A673 (cell line): ENCODE measurements around the gene FNBP1L.
"Not testable (repeated sequence)": the region's sequence is repeated elsewhere in the genome, so short reads cannot be mapped to it uniquely, and the experiment has no call there.

Experiments
- EZH2 ChIP-seq: fragments of 200-600 bp; sonication (generic); IDR thresholded peaks from 2 replicates; pipeline ENCODE4 v1.6.1; 2017; ENCODE audit warnings: borderline replicate concordance, low read depth, mild to moderate bottlenecking, mixed read lengths, antibody characterized with exemption, low read length; ENCODE audit not compliant: poor library complexity, severe bottlenecking
- TF ChIP-seq, protein P1 (sequence below): fragments of 300-800, 200-600 bp; sonication (generic); conservative IDR thresholded peaks from 2 replicates; pipeline ENCODE4 v1.5.1; 2017; ENCODE audit warnings: low read depth, mild to moderate bottlenecking, antibody characterized with exemption, low read length, moderate library complexity, mixed read lengths

GRCh38 chr1:93465371-93466082, 17.6 kb downstream of the FNBP1L start:
- TF ChIP-seq EZH2: not testable (repeated sequence)
- TF ChIP-seq, protein P1, sequence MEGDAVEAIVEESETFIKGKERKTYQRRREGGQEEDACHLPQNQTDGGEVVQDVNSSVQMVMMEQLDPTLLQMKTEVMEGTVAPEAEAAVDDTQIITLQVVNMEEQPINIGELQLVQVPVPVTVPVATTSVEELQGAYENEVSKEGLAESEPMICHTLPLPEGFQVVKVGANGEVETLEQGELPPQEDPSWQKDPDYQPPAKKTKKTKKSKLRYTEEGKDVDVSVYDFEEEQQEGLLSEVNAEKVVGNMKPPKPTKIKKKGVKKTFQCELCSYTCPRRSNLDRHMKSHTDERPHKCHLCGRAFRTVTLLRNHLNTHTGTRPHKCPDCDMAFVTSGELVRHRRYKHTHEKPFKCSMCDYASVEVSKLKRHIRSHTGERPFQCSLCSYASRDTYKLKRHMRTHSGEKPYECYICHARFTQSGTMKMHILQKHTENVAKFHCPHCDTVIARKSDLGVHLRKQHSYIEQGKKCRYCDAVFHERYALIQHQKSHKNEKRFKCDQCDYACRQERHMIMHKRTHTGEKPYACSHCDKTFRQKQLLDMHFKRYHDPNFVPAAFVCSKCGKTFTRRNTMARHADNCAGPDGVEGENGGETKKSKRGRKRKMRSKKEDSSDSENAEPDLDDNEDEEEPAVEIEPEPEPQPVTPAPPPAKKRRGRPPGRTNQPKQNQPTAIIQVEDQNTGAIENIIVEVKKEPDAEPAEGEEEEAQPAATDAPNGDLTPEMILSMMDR: not testable (repeated sequence)
